GM19463 (cell line): ENCODE results near the gene SUGP1.

Experiments used
- ATAC-seq: cut with Tn5 transposase; IDR thresholded peaks from one replicate; pipeline ENCODE4 v1.9.1; 2021; ENCODE audit warnings: mild to moderate bottlenecking, moderate library complexity; ENCODE audit not compliant: unreplicated experiment

The SUGP1 gene

GRCh38 chr19:19236173-19236572 lies 84.1 kb downstream of the SUGP1 start:
- no peak for ATAC-seq

- ATAC-seq, result no peak
These were observed 86.0 kb downstream of the SUGP1 start for GRCh38 chr19:19234220-19234816.

GRCh38 chr19:19232261-19232721 lies 88.0 kb downstream of the SUGP1 start:
- ATAC-seq, result no peak

- ATAC-seq, result no peak
These were observed 89.3 kb downstream of the SUGP1 start for GRCh38 chr19:19230999-19231398.

- ATAC-seq, result no peak
These were observed 90.6 kb downstream of the SUGP1 start for GRCh38 chr19:19229701-19230100.

GRCh38 chr19:19227217-19227616 lies 93.1 kb downstream of the SUGP1 start:
- no peak for ATAC-seq

GRCh38 chr19:19226663-19227062 lies 93.6 kb downstream of the SUGP1 start:
- no peak for ATAC-seq

- ATAC-seq, result no peak
These were observed 94.1 kb downstream of the SUGP1 start for GRCh38 chr19:19226204-19226603.
